ENCODE results near the gene MYO1F. TPM values are rescaled to one million over a fixed set of nuclear protein-coding genes. Genes with fewer than 3 reads are reported as not detected.

The MYO1F gene
- total and polyA plus RNA-seq, 2 of the 13 experiments (the other 11 are each of a cell fraction or from before 2014, with no cell fraction given) = 0.09 to 0.13 TPM

DNA sequence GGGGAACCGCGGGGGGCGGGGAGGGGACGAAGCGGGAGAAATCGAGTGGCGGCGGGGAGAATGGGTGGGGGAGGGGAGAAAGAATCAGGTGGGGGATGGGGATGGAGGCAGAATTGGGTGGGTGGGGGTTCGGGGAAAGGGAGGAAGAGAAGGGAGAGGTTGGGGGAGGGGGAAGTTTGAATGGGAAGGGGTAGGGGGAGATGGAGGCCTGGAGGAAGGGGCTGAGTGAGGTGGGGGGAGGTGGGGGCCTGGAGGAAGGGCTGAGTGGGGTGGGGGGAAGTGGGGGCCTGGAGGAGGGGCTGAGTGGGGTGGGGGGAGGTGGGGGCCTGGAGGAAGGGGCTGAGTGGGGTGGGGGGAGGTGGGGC lies 33.7 kb upstream of the MYO1F start:
- no peak overlapping the region for H3K27ac ChIP-seq (ENCODE audit: extremely low read length, insufficient read depth, low read length)
- ATAC-seq (no peak), DNase-seq (ENCODE audit: low spot score) (no peak), FAIRE-seq (no peak)
- H3K27me3 ChIP-seq (ENCODE audit: control insufficient read depth in 1 of 2, insufficient read depth in 2 of 2, low read length in 2 of 2) = peaks cover 0 to 7% of the 10 kb centered on the region in 2 experiments; a peak in 2 of 5 replicates
- no peaks in the 10 kb centered on the region for H3K79me2 ChIP-seq (ENCODE audit: insufficient read depth, low read length)
- no peak overlapping the region for H3K9ac ChIP-seq (ENCODE audit: insufficient read depth, low read depth, low read length)
- ChIA-PET POLR2A (no interaction called here), CTCF (ENCODE audit: low intra/inter-chr PET ratio, low total read pairs) (no interaction called here)
- intact Hi-C loops (cut with micrococcal nuclease; ENCODE audit: unreplicated experiment) (no loop called here), in situ Hi-C loops (cut with HindIII; ENCODE audit: extremely low pct_ligation_motif_present, low pct_unique_long_range_greater_than_20kb) (no loop called here)
- peak overlapping the region; percentile 92; the same call in 1 of the 2 replicates for H3K4me2 ChIP-seq (ENCODE audit: low read depth, low read length)
- peak overlapping the region; percentile 55 to 75 (median 72); a peak in 4 of 6 replicates for H3K4me3 ChIP-seq (replicated peaks in 1 of 3; ENCODE audit: insufficient read depth in 1 of 3, low read depth in 2 of 3, low read length in 3 of 3)
- no peaks in the 10 kb centered on the region for H3K9me3 ChIP-seq (ENCODE audit: low read length)
- no TSS peak for BruUV-seq (replicated peaks)
- no peaks in the 10 kb centered on the region for H4K20me1 ChIP-seq (ENCODE audit: insufficient read depth, low read length)
- no peaks in the 10 kb centered on the region for H3K36me3 ChIP-seq (replicated peaks in 1 of 2; ENCODE audit: control insufficient read depth in 1 of 2, insufficient read depth in 2 of 2, low read length in 2 of 2)
- no peak overlapping the region for H2AFZ ChIP-seq (ENCODE audit: low read length)
- TF ChIP-seq YY1 (IDR thresholded peaks at IDR 0.05; ENCODE audit: insufficient read depth, insufficient replicate concordance, low read depth, low read length) (no peak), ZNF644 (CRISPR knock-in tag; IDR thresholded peaks at IDR 0.05; ENCODE audit: low read depth) (no peak), EZH2 (conservative IDR thresholded peaks at IDR 0.05; ENCODE audit: low read depth, low read length) (no peak), MYC (CRISPR knock-in tag; IDR thresholded peaks at IDR 0.05; ENCODE audit: borderline replicate concordance) (no peak), GPN1 (CRISPR knock-in tag; IDR thresholded peaks at IDR 0.05; ENCODE audit: borderline replicate concordance) (no peak), PHF5A (CRISPR knock-in tag; IDR thresholded peaks at IDR 0.05; ENCODE audit: low read depth, unreplicated experiment) (no peak), ZNF549 (CRISPR knock-in tag; IDR thresholded peaks at IDR 0.05) (no peak), PAWR (CRISPR knock-in tag; IDR thresholded peaks at IDR 0.05; ENCODE audit: borderline replicate concordance) (no peak)
- TF ChIP-seq, protein P1, sequence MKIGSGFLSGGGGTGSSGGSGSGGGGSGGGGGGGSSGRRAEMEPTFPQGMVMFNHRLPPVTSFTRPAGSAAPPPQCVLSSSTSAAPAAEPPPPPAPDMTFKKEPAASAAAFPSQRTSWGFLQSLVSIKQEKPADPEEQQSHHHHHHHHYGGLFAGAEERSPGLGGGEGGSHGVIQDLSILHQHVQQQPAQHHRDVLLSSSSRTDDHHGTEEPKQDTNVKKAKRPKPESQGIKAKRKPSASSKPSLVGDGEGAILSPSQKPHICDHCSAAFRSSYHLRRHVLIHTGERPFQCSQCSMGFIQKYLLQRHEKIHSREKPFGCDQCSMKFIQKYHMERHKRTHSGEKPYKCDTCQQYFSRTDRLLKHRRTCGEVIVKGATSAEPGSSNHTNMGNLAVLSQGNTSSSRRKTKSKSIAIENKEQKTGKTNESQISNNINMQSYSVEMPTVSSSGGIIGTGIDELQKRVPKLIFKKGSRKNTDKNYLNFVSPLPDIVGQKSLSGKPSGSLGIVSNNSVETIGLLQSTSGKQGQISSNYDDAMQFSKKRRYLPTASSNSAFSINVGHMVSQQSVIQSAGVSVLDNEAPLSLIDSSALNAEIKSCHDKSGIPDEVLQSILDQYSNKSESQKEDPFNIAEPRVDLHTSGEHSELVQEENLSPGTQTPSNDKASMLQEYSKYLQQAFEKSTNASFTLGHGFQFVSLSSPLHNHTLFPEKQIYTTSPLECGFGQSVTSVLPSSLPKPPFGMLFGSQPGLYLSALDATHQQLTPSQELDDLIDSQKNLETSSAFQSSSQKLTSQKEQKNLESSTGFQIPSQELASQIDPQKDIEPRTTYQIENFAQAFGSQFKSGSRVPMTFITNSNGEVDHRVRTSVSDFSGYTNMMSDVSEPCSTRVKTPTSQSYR (CRISPR knock-in tag; IDR thresholded peaks at IDR 0.05; ENCODE audit: borderline replicate concordance) = no peak
- TF ChIP-seq, protein P2, sequence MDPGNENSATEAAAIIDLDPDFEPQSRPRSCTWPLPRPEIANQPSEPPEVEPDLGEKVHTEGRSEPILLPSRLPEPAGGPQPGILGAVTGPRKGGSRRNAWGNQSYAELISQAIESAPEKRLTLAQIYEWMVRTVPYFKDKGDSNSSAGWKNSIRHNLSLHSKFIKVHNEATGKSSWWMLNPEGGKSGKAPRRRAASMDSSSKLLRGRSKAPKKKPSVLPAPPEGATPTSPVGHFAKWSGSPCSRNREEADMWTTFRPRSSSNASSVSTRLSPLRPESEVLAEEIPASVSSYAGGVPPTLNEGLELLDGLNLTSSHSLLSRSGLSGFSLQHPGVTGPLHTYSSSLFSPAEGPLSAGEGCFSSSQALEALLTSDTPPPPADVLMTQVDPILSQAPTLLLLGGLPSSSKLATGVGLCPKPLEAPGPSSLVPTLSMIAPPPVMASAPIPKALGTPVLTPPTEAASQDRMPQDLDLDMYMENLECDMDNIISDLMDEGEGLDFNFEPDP (CRISPR knock-in tag; conservative IDR thresholded peaks at IDR 0.05) = no peak
- WGBS (ENCODE audit: low lambda C conversion rate) = 10% methylated on average over 9 of the region's 9 CpGs
- H3K4me1 ChIP-seq (ENCODE audit: insufficient read depth, low read length) = peaks cover 18% of the 10 kb centered on the region

Measured in HepG2 (cell line).